H54 (cell line): Measurements from ENCODE around the gene BIRC6.
"Not testable (repeated sequence)": the region's sequence is repeated elsewhere in the genome, so short reads cannot be mapped to it uniquely, and the experiment has no call there.

Source experiments
- DNase-seq: peaks from one replicate; pipeline ENCODE4 v3.0.0; 2011; ENCODE audit warnings: low spot score, mixed read lengths; ENCODE audit not compliant: insufficient read length
- FAIRE-seq: peaks from 3 replicates; lab custom pipeline; 2011; peaks lifted over from hg19 to GRCh38; lab: Jason Lieb, UNC
- POLR2A ChIP-seq: IDR thresholded peaks from 2 replicates; pipeline ENCODE4 v1.6.1; 2011; ENCODE audit warnings: low read depth, mild to moderate bottlenecking, low read length

The BIRC6 gene, protein sequence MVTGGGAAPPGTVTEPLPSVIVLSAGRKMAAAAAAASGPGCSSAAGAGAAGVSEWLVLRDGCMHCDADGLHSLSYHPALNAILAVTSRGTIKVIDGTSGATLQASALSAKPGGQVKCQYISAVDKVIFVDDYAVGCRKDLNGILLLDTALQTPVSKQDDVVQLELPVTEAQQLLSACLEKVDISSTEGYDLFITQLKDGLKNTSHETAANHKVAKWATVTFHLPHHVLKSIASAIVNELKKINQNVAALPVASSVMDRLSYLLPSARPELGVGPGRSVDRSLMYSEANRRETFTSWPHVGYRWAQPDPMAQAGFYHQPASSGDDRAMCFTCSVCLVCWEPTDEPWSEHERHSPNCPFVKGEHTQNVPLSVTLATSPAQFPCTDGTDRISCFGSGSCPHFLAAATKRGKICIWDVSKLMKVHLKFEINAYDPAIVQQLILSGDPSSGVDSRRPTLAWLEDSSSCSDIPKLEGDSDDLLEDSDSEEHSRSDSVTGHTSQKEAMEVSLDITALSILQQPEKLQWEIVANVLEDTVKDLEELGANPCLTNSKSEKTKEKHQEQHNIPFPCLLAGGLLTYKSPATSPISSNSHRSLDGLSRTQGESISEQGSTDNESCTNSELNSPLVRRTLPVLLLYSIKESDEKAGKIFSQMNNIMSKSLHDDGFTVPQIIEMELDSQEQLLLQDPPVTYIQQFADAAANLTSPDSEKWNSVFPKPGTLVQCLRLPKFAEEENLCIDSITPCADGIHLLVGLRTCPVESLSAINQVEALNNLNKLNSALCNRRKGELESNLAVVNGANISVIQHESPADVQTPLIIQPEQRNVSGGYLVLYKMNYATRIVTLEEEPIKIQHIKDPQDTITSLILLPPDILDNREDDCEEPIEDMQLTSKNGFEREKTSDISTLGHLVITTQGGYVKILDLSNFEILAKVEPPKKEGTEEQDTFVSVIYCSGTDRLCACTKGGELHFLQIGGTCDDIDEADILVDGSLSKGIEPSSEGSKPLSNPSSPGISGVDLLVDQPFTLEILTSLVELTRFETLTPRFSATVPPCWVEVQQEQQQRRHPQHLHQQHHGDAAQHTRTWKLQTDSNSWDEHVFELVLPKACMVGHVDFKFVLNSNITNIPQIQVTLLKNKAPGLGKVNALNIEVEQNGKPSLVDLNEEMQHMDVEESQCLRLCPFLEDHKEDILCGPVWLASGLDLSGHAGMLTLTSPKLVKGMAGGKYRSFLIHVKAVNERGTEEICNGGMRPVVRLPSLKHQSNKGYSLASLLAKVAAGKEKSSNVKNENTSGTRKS (N-terminal part only)

DNA sequence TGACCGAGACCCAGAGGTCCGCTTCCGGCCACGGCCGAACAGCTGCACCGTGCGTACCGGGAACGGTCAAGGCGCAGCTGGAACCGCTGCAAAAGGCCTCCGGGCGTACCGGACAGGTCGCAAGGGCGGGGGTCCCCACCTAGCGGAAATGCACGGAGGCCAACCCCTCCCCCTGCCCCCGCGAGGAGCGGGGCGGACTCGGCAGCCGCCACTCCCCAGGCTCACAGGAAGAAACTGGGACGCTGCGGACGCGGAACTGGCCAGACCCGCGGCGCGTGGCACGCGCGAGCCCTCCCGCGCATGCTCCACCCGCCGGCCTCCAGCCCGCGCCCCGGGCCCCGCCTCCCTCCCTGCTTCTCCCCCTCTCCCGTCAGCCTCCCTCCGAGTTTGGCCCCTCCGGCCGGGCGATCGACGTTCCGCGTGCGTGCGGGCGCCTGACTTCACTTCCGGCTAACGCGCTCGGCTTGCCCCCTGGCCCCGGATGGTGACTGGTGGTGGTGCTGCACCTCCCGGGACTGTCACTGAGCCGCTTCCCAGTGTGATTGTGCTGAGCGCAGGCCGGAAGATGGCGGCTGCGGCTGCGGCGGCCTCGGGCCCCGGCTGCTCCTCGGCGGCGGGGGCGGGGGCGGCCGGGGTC lies at the start of gene BIRC6:
Gene BIRC6 (plus strand): TSS at position 343 of the 637 bp plus-strand sequence. CDS start 139 bp downstream, at position 482.
- TF ChIP-seq POLR2A, result peak; percentile 79
- DNase-seq (peak; percentile 97), FAIRE-seq (peak; percentile 60)

DNA sequence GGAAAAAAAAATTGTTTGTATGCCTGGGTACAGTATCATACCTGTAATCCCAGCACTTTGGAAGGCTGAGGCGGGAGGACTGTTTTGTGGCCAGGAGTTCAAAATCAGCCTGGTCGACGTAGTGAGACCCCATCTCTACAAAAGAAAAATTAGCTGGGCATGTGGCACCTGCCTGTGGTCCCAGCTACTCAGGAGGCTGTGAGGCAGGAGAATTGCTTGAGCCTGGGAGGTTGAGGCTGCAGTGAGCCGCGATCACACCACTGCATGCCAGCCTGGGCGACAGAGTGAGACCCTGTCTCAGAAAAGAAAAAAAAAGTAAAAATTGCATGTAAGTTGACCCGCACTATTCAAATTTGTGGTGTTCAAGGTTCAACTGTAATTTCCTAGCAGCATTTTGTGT lies 46.2 kb upstream of the BIRC6 start:
- no peak for FAIRE-seq
- no peak for TF ChIP-seq POLR2A
- DNase-seq, result no peak

DNA sequence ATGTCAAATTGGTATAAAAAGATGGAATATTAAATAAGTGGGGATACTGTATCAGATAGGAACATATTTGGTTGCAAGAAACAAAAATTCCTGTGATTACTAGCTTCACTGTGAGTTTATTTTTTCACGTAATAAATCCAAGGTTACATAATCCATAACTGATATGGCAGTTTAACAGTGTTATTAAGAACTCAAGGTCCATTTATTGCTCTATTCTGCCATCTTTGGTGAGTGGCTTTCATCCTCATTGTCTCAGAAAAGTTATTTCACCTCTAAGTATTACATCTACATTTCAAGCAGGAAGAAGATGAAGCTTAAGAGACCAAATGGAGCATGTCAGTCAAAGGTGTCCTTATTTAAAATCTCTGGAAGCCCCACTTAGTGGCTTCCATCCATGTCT lies 41.9 kb upstream of the BIRC6 start:
- DNase-seq (no peak), FAIRE-seq (no peak)
- TF ChIP-seq POLR2A, result no peak

DNA sequence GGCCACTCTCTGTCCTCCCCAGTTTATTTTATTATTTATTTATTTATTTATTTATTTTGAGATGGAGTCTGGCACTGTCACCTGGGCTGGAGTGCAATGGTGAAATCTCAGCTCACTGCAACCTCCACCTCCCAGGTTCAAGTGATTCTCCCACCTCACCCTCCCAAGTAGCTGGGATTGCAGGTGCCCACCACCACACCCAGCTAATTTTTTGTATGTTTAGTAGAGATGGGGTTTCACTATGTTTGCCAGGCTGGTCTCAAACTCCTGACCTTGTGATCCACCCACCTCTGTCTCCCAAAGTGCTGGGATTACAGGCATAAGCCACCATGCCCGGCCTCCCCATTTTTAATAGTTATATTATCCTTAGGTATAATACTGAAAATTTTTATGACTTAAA lies 28.1 kb upstream of the BIRC6 start:
- not testable (repeated sequence) for DNase-seq, FAIRE-seq

DNA sequence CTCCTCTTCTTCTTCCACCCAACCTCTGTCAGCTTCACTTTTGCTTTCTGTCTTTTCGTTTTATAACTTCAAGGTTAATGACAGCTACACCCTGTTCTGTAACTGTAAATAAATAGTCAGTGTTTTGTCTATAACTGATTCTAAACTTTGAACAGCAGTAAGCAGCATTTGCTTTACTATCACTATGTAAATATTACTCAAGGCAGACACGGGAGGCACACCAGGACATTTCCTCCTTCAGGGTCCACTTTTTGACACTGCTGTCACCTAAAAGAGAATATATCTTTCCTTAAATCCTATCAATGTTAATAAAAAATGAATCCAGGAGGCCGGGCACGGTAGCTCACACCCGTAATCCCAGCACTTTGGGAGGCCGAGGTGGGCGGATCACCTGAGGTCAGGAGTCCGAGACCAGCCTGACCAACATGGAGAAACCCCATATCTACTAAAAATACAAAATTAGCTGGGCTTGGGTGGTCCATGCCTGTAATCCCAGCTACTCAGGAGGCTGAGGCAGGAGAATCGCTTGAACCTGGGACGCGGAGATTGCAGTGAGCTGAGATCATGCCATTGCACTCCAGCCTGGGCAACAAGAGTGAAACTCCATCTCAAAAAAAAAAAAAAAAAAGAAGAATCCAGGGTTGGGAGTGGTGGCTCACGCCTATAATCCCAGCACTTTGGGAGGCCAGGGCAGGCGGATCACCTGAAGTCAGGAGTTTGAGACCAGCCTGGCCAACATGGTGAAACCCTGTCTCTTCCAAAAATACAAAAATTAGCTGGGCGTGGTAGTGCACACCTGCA lies 27.4 kb upstream of the BIRC6 start:
- DNase-seq, FAIRE-seq: not testable (repeated sequence)

DNA sequence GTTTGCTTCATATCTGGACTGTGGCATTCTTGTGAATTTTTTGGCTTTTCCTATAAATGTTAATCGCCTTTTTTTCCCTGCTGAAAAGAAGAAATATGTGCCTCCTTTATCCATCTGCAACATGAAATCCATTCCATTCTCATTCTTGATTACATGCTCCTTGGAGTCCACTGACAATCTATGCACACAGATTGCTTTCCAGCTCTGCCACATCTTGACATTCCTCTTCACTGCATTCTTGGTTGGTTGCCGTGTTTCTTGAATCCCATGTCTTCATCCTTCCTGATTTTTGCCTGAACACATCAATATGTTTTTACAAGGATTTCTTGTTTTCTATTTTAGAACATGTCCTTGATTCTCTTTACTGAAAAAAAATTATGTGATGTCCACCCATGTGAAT lies 26.7 kb upstream of the BIRC6 start:
- FAIRE-seq (no peak), DNase-seq (no peak)
- TF ChIP-seq POLR2A, result no peak

DNA sequence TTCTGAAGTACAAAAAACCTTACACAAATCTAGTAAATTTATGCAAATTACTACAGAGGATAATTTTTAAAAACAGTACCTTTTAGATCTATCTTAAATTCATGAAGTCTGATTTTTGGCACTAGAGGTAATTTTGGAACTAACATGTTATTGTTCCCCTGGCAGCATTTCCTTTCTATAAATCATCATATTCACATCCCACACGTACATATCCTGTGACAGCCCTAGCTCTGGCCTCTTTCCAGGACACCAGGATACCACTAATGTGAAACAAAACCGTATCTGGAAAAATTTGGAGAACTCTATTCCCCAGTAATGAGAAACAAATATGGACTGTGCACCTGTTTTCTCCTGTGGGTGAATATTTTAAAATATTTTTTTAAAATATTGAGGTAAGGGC lies 14.0 kb upstream of the BIRC6 start:
- DNase-seq (no peak), FAIRE-seq (peak; percentile 6)
- no peak for TF ChIP-seq POLR2A

DNA sequence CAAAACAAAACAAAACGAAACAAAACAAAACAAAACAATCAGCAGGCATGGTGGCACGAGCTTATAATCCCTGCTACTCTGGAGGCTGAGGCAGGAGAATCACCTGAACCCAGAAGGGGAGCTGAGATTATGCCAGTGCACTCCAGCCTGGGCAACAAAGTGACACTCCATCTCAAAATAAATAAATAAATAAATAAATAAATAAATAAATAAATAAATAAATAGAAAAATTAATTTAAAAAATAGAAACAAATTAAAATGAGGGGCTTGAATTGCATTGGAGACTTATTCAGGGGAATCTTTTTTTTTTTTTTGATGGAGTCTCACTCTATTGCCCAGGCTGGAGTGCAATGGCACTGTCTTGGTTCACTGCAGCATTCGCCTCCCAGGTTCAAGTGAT lies 6.0 kb upstream of the BIRC6 start:
- FAIRE-seq, DNase-seq: not testable (repeated sequence)

DNA sequence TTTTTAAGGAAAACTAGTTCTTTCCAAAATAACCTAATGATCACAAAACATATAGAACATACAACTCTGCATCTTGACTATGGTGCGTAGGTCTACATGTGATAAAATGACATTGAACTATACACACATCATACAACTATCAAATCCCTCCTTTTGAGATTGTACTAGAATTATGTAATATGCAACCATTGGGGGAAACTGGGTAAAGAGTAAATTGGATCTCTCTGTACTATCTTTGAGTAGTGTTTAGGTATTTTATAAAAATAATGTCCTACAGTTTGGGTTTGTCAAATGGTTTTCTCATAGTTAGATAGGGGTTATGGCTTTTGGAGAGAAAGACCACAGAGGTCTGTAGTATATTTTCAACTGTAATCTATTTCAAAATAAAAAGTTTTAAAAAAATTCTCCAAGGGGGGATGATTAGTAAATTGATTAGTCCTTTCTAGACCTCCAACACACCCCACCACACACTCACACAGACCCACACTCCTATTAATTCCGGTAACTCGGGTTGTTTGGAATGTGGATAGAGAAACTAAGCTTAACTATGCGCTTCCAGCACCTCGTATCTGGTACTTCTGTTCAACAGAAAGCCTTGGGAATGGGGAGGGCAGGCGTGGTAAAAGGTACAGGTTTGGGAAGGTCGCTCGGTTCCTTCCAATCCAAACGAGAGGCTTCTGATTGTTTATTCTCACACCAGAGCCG lies 695 bp upstream of the BIRC6 start:
- no peak for TF ChIP-seq POLR2A
- no peak for DNase-seq
- no peak for FAIRE-seq

DNA sequence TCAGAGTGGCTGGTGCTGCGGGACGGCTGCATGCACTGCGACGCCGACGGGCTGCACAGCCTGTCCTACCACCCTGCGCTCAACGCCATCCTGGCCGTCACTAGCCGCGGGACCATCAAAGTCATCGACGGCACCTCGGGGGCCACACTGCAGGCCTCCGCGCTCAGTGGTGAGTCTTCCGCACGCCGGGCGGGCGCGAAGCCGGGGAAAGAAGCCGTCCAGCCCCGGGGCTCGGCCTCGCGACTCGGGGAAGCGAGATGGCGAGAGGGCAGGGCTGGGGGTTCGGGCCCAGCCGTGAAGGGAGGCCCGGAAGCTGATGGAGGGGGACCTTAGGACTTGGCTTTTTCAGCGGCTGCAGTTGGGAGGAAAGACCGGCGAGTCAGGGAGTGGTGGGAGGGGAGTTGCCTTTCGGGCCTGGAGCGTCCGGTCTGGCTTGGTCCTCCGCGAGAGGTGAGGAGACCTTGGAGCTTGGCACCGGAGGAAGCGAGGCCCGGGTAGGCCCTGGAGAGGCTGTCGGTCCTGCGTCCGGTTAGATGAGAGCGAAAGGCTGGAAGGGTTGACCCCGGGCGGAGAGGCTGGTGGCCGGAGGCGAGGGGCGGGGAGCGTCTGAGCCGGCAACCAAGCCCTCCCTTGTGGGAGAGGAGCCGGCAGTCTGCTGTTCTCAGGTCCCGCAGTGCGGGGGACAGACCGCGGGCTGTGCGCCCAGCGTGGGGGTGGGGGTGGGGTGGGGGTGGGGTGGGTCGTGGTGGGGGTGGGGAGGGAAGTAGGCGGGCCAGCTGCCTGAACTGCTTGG lies 691 bp downstream of the BIRC6 start:
- FAIRE-seq, result no peak
- peak; percentile 39 for DNase-seq
- no peak for TF ChIP-seq POLR2A

DNA sequence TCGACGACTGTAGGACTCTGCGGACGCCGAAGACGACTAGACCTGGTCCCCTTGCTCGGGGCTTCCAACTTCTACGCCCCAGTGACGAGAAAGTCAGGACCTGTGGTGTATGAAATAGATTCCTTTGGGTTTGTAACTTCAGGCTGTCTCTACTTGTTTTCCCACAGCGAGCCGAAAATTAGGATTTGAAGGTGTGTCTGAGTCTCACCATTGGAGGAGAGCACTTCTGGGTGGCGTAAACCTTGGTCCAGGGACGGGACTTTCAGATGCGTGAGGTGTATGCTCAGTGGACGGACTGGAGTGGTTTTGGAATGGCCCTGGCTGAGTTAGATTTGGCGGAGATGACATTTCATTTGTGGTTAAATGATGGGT lies 1.3 kb downstream of the BIRC6 start:
- DNase-seq, result peak; percentile 17
- TF ChIP-seq POLR2A, result no peak
- FAIRE-seq, result no peak
